Liver (tissue), 3 donors: Measurements from ENCODE around the gene BGN.

Experiments
- CTCF ChIP-seq: fragments of 150-350 bp; IDR thresholded peaks from 2 replicates; pipeline ENCODE4 v1.5.1; 2017; ENCODE audit warnings: improper control_type of control experiment, low read depth, low read length; ENCODE audit not compliant: missing input control
- EGR1 ChIP-seq, 2 donors: IDR thresholded peaks; 2 replicates each; pipeline ENCODE4 v1.6.1; 2016 to 2018; ENCODE audit warnings: antibody characterized with exemption in 2 of 2, low read depth in 2 of 2
- MAX ChIP-seq: IDR thresholded peaks from 2 replicates; pipeline ENCODE4 v1.6.1; 2016; ENCODE audit warnings: antibody characterized with exemption
- RAD21 ChIP-seq, 2 donors: IDR thresholded peaks; 2 replicates each; pipeline ENCODE4 v1.6.1; 2016; ENCODE audit warnings: antibody characterized with exemption in 2 of 2, mild to moderate bottlenecking in 2 of 2
- REST ChIP-seq: IDR thresholded peaks from 2 replicates; pipeline ENCODE4 v1.6.1; 2016; ENCODE audit warnings: antibody characterized with exemption, mild to moderate bottlenecking
- TAF1 ChIP-seq: conservative IDR thresholded peaks from 2 replicates; pipeline ENCODE4 v1.6.1; 2016; ENCODE audit warnings: antibody characterized with exemption, mild to moderate bottlenecking
- YY1 ChIP-seq: IDR thresholded peaks from 2 replicates; pipeline ENCODE4 v1.6.1; 2016; ENCODE audit warnings: antibody characterized with exemption, mild to moderate bottlenecking
- ZBTB33 ChIP-seq: IDR thresholded peaks from 2 replicates; pipeline ENCODE4 v1.6.1; 2016; ENCODE audit warnings: antibody characterized with exemption
- donor health status: healthy.
- donor health status: healthy.

GRCh38 chrX:153481043-153481442 is 13.7 kb upstream of the BGN start:
- TF ChIP-seq ZBTB33: no peak
- no peak for TF ChIP-seq CTCF
- no peak for TF ChIP-seq REST
- no peak for TF ChIP-seq EGR1 (IDR thresholded peaks at IDR 0.05; ENCODE audit: low read depth in 2 of 2)
- TF ChIP-seq RAD21 (IDR thresholded peaks at IDR 0.05): no peak
- no peak for TF ChIP-seq MAX
- TF ChIP-seq TAF1: no peak
- TF ChIP-seq YY1: no peak
